ENCODE results near the gene AGTPBP1. TPM values are rescaled to one million over a fixed set of nuclear protein-coding genes. Genes with fewer than 3 reads are reported as not detected.

Gene AGTPBP1
- total RNA-seq, 1 experiment from 2014 or later = 54.7 TPM

- no peak for TF ChIP-seq USF1 (CRISPR knock-in tag; IDR thresholded peaks at IDR 0.05)
- no peak for TF ChIP-seq ZNF138 (CRISPR knock-in tag; conservative IDR thresholded peaks at IDR 0.05)
- TF ChIP-seq ZNF263 (CRISPR knock-in tag; IDR thresholded peaks at IDR 0.05; ENCODE audit: low read depth) = no peak
- TF ChIP-seq E2F4 (CRISPR knock-in tag; IDR thresholded peaks at IDR 0.05; ENCODE audit: borderline replicate concordance, low read depth) = no peak
- no peak for TF ChIP-seq MAX (CRISPR knock-in tag; IDR thresholded peaks at IDR 0.05)
- no peak for TF ChIP-seq AFF4 (CRISPR knock-in tag; IDR thresholded peaks at IDR 0.05; ENCODE audit: borderline replicate concordance)
- TF ChIP-seq ZNF396 (CRISPR knock-in tag; IDR thresholded peaks at IDR 0.05; ENCODE audit: borderline replicate concordance) = no peak
- no peak for TF ChIP-seq ZNF232 (CRISPR knock-in tag; IDR thresholded peaks at IDR 0.05)
- no peak for TF ChIP-seq NFATC4 (CRISPR knock-in tag; IDR thresholded peaks at IDR 0.05)
- TF ChIP-seq TP53 (CRISPR knock-in tag; IDR thresholded peaks at IDR 0.05) = no peak
- TF ChIP-seq MYBL2 (CRISPR knock-in tag; IDR thresholded peaks at IDR 0.05) = no peak
- TF ChIP-seq NFE2L1 (CRISPR knock-in tag; IDR thresholded peaks at IDR 0.05) = no peak
- no peak for TF ChIP-seq IRF2 (CRISPR knock-in tag; IDR thresholded peaks at IDR 0.05; ENCODE audit: borderline replicate concordance, low read depth)
- no peak for TF ChIP-seq ZBTB43 (CRISPR knock-in tag; IDR thresholded peaks at IDR 0.05)
- no peak for TF ChIP-seq HMGXB4 (CRISPR knock-in tag; IDR thresholded peaks at IDR 0.05)
- H3K4me1 Mint-ChIP-seq = no peaks in the 10 kb centered on the region
- no peak overlapping the region for H3K27ac Mint-ChIP-seq
- CTCF ChIA-PET = interaction anchor here (1.5 kb wide), 1 partner anchor 81 kb away, joined by 5 read pairs; no protein-coding TSS in a partner anchor
- DNase-seq (ENCODE audit: low spot score) (no peak), ATAC-seq (no peak)
- H3K36me3 Mint-ChIP-seq = no peaks in the 10 kb centered on the region
- H3K4me3 Mint-ChIP-seq = no peak overlapping the region
- POLR2A ChIA-PET = no interaction called here
- H3K9me3 Mint-ChIP-seq = peaks cover 11% of the 10 kb centered on the region
- peaks cover 26% of the 10 kb centered on the region for H3K27me3 Mint-ChIP-seq (ENCODE audit: low read depth)
These were observed 213.1 kb downstream of the AGTPBP1 start for GRCh38 chr9:85528607-85529006.

GRCh38 chr9:85528142-85528541 is 213.6 kb downstream of the AGTPBP1 start:
- no peak for DNase-seq (ENCODE audit: low spot score)
- Mint-ChIP-seq H3K4me3 (no peak overlapping the region), H3K27ac (no peak overlapping the region), H3K27me3 (ENCODE audit: low read depth) (peaks cover 31% of the 10 kb centered on the region), H3K9me3 (peaks cover 11% of the 10 kb centered on the region), H3K4me1 (no peaks in the 10 kb centered on the region), H3K36me3 (no peaks in the 10 kb centered on the region)
- TF ChIP-seq TEAD1 (CRISPR knock-in tag; IDR thresholded peaks at IDR 0.05) = no peak
- no peak for TF ChIP-seq TCF7 (CRISPR knock-in tag; IDR thresholded peaks at IDR 0.05; ENCODE audit: low read depth)
- TF ChIP-seq GTF2I (CRISPR knock-in tag; conservative IDR thresholded peaks at IDR 0.05) = no peak
- no peak for TF ChIP-seq ZNF219 (CRISPR knock-in tag; IDR thresholded peaks at IDR 0.05; ENCODE audit: borderline replicate concordance)
- no peak for TF ChIP-seq NFE2L1 (CRISPR knock-in tag; IDR thresholded peaks at IDR 0.05)
- no peak for TF ChIP-seq ESRRA (CRISPR knock-in tag; IDR thresholded peaks at IDR 0.05; ENCODE audit: borderline replicate concordance)
- no peak for TF ChIP-seq E2F4 (CRISPR knock-in tag; IDR thresholded peaks at IDR 0.05; ENCODE audit: borderline replicate concordance, low read depth)
- TF ChIP-seq CBFB (CRISPR knock-in tag; IDR thresholded peaks at IDR 0.05; ENCODE audit: low read depth) = no peak
- TF ChIP-seq USF1 (CRISPR knock-in tag; IDR thresholded peaks at IDR 0.05) = no peak
- no peak for TF ChIP-seq ZNF423 (CRISPR knock-in tag; IDR thresholded peaks at IDR 0.05)
- TF ChIP-seq ZNF671 (CRISPR knock-in tag; IDR thresholded peaks at IDR 0.05) = no peak
- CTCF ChIA-PET = no interaction called here
- no peak for ATAC-seq
- POLR2A ChIA-PET = no interaction called here
